H1 (cell line): ENCODE results near the gene FGD6. TPM values are rescaled to one million over a fixed set of nuclear protein-coding genes. Genes with fewer than 3 reads are reported as not detected.

Experiments
- CTBP2 ChIP-seq: IDR thresholded peaks from 2 replicates; pipeline ENCODE4 v1.7.0; 2011; ENCODE audit warnings: borderline replicate concordance, mild to moderate bottlenecking, moderate library complexity, mixed read lengths, low read length; ENCODE audit not compliant: insufficient read depth, insufficient read length
- GABPA ChIP-seq: IDR thresholded peaks from 2 replicates; pipeline ENCODE4 v1.6.1; 2011; ENCODE audit warnings: mild to moderate bottlenecking, low read length, moderate library complexity, borderline replicate concordance; ENCODE audit not compliant: insufficient read depth
- PHF8 ChIP-seq: fragments of 200-600 bp; sonication (generic); conservative IDR thresholded peaks from 2 replicates; pipeline ENCODE4 v1.7.1; 2012; ENCODE audit warnings: low read depth, mild to moderate bottlenecking, inconsistent platforms, low read length, moderate library complexity
- RAD21 ChIP-seq, 2 experiments: IDR thresholded peaks in 1 of 2; conservative IDR thresholded peaks in 1 of 2; 2 replicates each; pipeline ENCODE4 v1.6.1; 2011; ENCODE audit warnings: low read depth in 2 of 2, low read length in 2 of 2, improper control_type of control experiment in 1 of 2, inconsistent platforms in 1 of 2, mild to moderate bottlenecking in 1 of 2, moderate library complexity in 1 of 2
- SIN3A ChIP-seq, 2 experiments: IDR thresholded peaks in 1 of 2; conservative IDR thresholded peaks in 1 of 2; 2 replicates each; pipeline ENCODE4 v1.6.1; 2011 to 2012; ENCODE audit warnings: low read length in 2 of 2, improper control_type of control experiment in 1 of 2, low read depth in 1 of 2, mild to moderate bottlenecking in 1 of 2
- SIX5 ChIP-seq: IDR thresholded peaks from 2 replicates; pipeline ENCODE4 v1.6.1; 2011; ENCODE audit warnings: mild to moderate bottlenecking, low read depth, low read length
- SP2 ChIP-seq: IDR thresholded peaks from 2 replicates; pipeline ENCODE4 v1.6.1; 2012; ENCODE audit warnings: mild to moderate bottlenecking, low read length, inconsistent platforms
- ZNF274 ChIP-seq: IDR thresholded peaks from 2 replicates; pipeline ENCODE4 v1.7.0; 2012; ENCODE audit warnings: low read length, borderline replicate concordance; ENCODE audit errors: extremely low read depth
- polyA plus RNA-seq, 7 experiments: library from polyadenylated mRNA; depleted of rRNA in 3 of 7; stranded (reverse) in 5 of 7; unstranded in 2 of 7; fragments of >200 nt in 5 of 7; fragments of 200-250 nt in 2 of 7; gene quantifications; 1 replicate in 5 of 7; 2 replicates in 1 of 7; 4 replicates in 1 of 7; pipeline versions ENCODE4 v1.2.1 to v1.2.3, GENCODE V29; 2011 to 2013; ENCODE audit warnings: missing spikeins in 2 of 7, mixed read lengths in 2 of 7
- total RNA-seq: library from RNA; stranded (reverse); fragmentation: NEBNext Ultra II Directional; extraction: Animal tissue kit (Norgen Biotek cat#: 25700); gene quantifications from 2 replicates; pipeline ENCODE4 v1.2.1, GENCODE V29; 2021

The FGD6 gene
- total and polyA plus RNA-seq, 2 of the 8 experiments (the other 6 are each of a cell fraction or from before 2014, with no cell fraction given): 12.2 to 24.3 TPM

DNA sequence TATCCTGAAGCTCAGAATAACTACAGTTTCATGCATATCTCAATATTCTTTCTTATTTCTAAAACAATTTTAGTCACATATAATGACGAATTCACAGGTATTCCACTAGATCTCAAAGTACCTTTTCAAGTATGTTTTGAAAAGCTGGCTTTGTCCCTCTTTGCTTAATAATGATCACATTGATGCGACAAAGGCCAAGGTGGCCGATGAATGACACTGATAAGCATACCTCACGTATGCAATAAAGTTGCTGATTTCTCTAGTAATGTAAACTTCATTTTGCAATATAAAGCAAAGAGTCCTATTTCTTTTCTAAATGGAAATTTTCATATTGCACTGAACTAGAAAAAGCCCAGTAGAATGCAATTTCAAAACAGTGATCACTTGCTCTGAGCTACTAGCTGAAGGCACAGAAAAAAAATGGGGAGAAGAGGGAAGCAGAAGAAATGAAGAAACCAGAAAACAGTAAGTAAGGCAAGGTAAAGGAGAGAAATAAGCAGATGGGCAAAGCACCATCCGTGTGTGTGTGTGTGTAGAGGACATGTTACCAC, 29.3 kb downstream of the FGD6 start (continued):
- no peak for TF ChIP-seq SIN3A (conservative IDR thresholded peaks at IDR 0.05 in 1 of 2, IDR thresholded peaks at IDR 0.05 in 1 of 2; ENCODE audit: low read depth in 1 of 2, low read length in 2 of 2)
- no peak for TF ChIP-seq RAD21 (IDR thresholded peaks at IDR 0.05 in 1 of 2, conservative IDR thresholded peaks at IDR 0.05 in 1 of 2; ENCODE audit: low read depth in 2 of 2, low read length in 2 of 2)
- TF ChIP-seq GABPA: no peak
- no peak for TF ChIP-seq SIX5
- no peak for TF ChIP-seq PHF8
- TF ChIP-seq ZNF274: no peak
- TF ChIP-seq CTBP2: no peak
- TF ChIP-seq SP2: no peak
